Dermis microvascular lymphatic vessel endothelial cell (primary cell): Measurements from ENCODE around the gene NRSN2. TPM values are rescaled to one million over a fixed set of nuclear protein-coding genes. Genes with fewer than 3 reads are reported as not detected.

Experiments used
- DNase-seq, 2 donors: peaks; one replicate each; pipeline versions ENCODE4 v3.0.0 to v3.0.0-alpha.2; 2010; ENCODE audit warnings: low read depth in 2 of 2
- total RNA-seq: library from RNA; depleted of rRNA; stranded (reverse); fragments of >200 nt; gene quantifications from 2 replicates; pipeline ENCODE4 v1.2.1, GENCODE V29; 2014

Gene NRSN2, protein sequence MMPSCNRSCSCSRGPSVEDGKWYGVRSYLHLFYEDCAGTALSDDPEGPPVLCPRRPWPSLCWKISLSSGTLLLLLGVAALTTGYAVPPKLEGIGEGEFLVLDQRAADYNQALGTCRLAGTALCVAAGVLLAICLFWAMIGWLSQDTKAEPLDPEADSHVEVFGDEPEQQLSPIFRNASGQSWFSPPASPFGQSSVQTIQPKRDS
- 10.5 and 25.2 TPM in 2 replicates for total RNA-seq

- DNase-seq: peak in 1 of 2 donors; percentile 62
Measured at GRCh38 chr20:346640-347316, at the start of gene NRSN2. Gene NRSN2, plus strand, starts transcription at chr20:347111. Its CDS starts 2,533 bp downstream, at chr20:349644.

DNA sequence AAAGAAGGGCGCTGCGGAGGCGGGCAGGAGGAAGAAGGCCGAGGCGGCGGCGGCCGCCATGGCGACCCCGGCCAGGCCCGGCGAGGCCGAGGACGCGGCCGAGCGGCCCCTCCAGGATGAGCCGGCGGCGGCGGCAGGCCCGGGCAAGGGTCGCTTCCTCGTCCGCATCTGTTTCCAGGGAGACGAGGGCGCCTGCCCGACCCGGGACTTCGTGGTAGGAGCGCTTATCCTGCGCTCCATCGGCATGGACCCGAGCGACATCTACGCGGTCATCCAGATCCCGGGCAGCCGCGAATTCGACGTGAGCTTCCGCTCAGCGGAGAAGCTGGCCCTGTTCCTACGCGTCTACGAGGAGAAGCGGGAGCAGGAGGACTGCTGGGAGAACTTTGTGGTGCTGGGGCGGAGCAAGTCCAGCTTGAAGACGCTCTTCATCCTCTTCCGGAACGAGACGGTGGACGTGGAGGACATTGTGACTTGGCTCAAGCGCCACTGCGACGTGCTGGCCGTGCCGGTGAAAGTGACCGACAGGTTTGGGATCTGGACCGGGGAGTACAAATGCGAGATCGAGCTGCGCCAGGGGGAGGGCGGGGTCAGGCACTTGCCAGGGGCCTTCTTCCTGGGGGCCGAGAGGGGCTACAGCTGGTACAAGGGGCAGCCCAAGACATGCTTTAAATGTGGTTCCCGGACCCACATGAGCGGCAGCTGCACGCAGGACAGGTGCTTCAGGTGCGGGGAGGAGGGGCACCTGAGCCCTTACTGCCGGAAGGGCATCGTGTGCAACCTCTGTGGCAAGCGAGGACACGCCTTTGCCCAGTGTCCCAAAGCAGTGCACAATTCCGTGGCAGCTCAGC is 48.8 kb upstream of the NRSN2 start:
- peak in 1 of 2 donors; percentile 69 for DNase-seq

- no peak for DNase-seq
Measured at GRCh38 chr20:298776-299391, 48.0 kb upstream of the NRSN2 start.

DNA sequence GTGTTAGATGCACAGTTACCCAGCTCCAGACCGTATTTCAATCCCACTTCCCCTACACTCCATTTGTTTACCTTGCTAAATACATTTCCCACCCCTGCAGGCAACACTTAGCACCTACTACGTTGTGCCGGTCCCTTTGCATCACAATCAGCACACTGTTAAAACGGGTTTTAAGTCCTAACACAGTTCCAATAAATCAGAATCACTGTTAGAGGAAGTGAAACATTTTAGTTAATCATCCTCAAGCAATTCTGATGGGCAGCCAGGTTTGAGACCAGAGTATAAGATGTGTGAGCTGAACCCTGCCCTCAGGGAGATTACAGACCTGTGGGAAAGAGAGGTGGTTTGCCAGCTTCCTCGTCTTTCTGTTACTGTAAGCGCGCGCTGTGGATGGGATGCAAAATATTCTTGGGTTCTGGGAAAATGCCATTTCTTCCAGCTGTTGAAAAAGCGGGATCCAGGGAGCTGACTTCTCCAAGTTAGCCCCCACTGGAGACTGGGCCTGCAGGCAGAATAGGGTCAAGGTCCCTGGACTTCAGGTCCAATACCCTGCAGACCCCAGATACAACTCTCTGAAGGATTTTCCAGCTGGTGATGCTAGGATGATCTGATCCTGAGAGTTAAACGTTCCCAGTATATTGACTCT is 46.4 kb upstream of the NRSN2 start:
- no peak for DNase-seq

GRCh38 chr20:301886-302848 is 44.7 kb upstream of the NRSN2 start:
- DNase-seq: no peak

DNA sequence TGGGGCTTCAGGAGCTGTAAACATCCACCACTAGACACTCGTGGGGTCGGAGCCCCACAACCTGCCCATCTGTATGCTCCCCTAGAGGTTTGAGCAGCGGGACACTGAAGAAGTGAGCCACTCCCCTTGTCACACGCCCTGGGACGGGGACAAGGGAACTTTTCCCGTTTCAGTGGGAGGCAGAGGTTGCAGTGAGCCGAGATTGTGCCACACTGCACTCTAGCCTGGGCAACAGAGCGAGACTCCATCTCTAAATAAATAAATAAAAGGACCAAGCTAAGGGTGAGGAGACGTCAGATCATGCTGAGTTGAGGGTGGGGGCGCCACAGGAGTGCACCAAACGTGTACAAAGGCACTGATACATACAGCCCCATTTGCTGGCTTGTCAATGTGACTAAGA is 41.2 kb upstream of the NRSN2 start:
- no peak for DNase-seq

GRCh38 chr20:308427-309038 is 38.4 kb upstream of the NRSN2 start:
- no peak for DNase-seq

- DNase-seq: peak in 1 of 2 donors; percentile 33
Measured at GRCh38 chr20:309306-309840, 37.5 kb upstream of the NRSN2 start.

- DNase-seq: peak; percentile 93 to 99
Measured at GRCh38 chr20:309841-310644, 36.9 kb upstream of the NRSN2 start.

- no peak for DNase-seq
Measured at GRCh38 chr20:310645-311044, 36.3 kb upstream of the NRSN2 start.

DNA sequence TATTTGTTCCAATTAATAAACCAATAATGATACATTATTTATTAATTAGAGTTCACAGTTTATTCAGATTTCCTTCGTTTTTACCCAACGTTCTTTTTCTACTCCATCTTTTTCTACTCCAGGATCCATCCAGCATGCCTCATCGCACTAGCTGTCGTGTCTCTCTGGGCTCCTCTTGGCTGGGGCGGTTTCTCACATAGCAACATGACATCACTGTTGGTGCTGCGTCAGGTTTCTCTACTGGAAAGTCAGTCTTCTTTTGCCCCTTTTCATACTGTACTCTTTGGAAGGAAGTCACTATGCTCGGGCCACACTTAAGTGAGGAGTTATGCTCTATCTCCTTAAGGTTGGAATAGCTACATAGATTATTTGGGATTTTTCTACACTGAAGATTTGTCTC is 35.3 kb upstream of the NRSN2 start:
- no peak for DNase-seq

- no peak for DNase-seq
Measured at GRCh38 chr20:312067-312466, 34.8 kb upstream of the NRSN2 start.

- DNase-seq: no peak
Measured at GRCh38 chr20:312866-313265, 34.0 kb upstream of the NRSN2 start.

GRCh38 chr20:313402-313801 is 33.5 kb upstream of the NRSN2 start:
- no peak for DNase-seq

- peak in 1 of 2 donors; percentile 65 for DNase-seq
Measured at GRCh38 chr20:313948-314347, 33.0 kb upstream of the NRSN2 start.

DNA sequence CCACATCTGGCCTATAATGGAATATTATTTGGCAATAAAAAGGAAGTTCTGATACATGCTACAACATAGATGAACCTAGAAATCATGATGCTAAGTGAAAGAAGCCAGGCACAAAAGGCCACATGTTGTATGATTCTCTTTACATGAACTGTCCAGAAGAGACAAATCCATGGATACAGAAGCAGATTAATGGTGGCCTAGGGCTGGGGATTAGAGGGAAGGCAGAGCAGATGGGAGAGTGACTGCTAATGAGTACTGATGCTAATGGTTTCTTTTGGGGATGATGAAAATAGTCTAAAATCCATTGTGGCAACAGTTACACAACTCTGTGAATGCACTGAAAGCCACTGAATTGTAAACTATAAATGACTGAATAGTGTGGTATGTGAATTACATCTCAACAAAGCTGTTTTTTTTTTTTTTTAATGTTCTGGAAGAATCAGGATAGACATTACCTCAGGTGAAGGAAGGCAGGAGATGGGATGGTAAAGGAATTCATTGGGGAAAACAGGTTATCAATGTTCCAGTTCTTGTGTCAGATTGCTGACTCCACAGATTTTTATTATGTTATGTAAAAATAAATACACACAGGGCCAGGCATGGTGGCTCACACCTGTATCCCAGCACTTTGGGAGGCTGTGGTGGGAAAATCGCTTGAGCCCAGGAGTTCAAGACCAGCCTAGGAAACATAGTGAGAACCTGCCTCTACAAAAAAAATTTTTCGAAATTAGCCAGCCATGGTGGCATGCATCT is 30.4 kb upstream of the NRSN2 start:
- no peak for DNase-seq

- DNase-seq: peak in 1 of 2 donors; percentile 92
Measured at GRCh38 chr20:324177-325044, 22.5 kb upstream of the NRSN2 start.
